Measurements from ENCODE around the gene EHD1. TPM values are rescaled to one million over a fixed set of nuclear protein-coding genes. Genes with fewer than 3 reads are reported as not detected.

Gene EHD1
- total and polyA plus RNA-seq, 2 of the 8 experiments (the other 6 are each of a cell fraction or from before 2014, with no cell fraction given) = 31.5 to 42.9 TPM

GRCh38 chr11:64827451-64827839, 51.0 kb downstream of the EHD1 start:
- Histone ChIP-seq H4K8ac (ENCODE audit: extremely low read depth, insufficient read depth, low read length) (no peak overlapping the region; the same call in none of the 2 replicates), H3K27ac (ENCODE audit: low read depth, low read length) (no peak overlapping the region), H2BK12ac (ENCODE audit: low read depth, low read length) (no peak overlapping the region), H3K4me1 (replicated peaks in 1 of 4; ENCODE audit: control insufficient read depth in 3 of 4, insufficient read depth in 4 of 4, low read length in 3 of 4) (no peaks in the 10 kb centered on the region), H2AFZ (ENCODE audit: low read length) (no peak overlapping the region), H3K23ac (ENCODE audit: insufficient read length) (no peak overlapping the region), H4K91ac (replicated peaks; ENCODE audit: insufficient read length, low read length) (no peak overlapping the region), H2AK5ac (ENCODE audit: low read depth, low read length) (no peak overlapping the region), H3K4ac (replicated peaks; ENCODE audit: insufficient read length, low read depth, low read length) (no peak overlapping the region), H3K18ac (ENCODE audit: extremely low read depth, low read length) (no peak overlapping the region), H3K27me3 (replicated peaks in 1 of 4; ENCODE audit: control insufficient read depth in 3 of 4, extremely low read depth in 1 of 4, insufficient read depth in 3 of 4, low read length in 3 of 4) (no peaks in the 10 kb centered on the region), H2BK20ac (ENCODE audit: low read length) (no peak overlapping the region), H3K9me3 (ENCODE audit: insufficient read depth in 2 of 2, low read depth in 1 of 2, low read length in 1 of 2) (no peaks in the 10 kb centered on the region), H4K5ac (ENCODE audit: insufficient read length, low read depth, low read length) (no peak overlapping the region), H3K9ac (replicated peaks in 1 of 4; ENCODE audit: extremely low read depth in 1 of 4, low read depth in 3 of 4, low read length in 3 of 4) (no peak overlapping the region), H3K56ac (replicated peaks; ENCODE audit: insufficient read length, low read depth, low read length) (no peak overlapping the region), H3K79me2 (ENCODE audit: control insufficient read depth in 1 of 2, insufficient read depth in 2 of 2, low read length in 2 of 2) (no peaks in the 10 kb centered on the region), H3K4me2 (ENCODE audit: insufficient read depth in 1 of 2, low read depth in 2 of 2, low read length in 2 of 2) (no peak overlapping the region), H3K79me1 (ENCODE audit: low read depth, low read length) (no peaks in the 10 kb centered on the region; the same call in 1 of the 2 replicates), H3K23me2 (ENCODE audit: low read depth, low read length) (no peaks in the 10 kb centered on the region; the same call in 1 of the 2 replicates), H3K14ac (ENCODE audit: insufficient read length) (no peak overlapping the region), H2BK15ac (ENCODE audit: low read length) (no peak overlapping the region), H3K4me3 (ENCODE audit: extremely low read depth in 1 of 4, insufficient read depth in 2 of 4, low read depth in 3 of 4, low read length in 4 of 4) (no peak overlapping the region), H2BK120ac (replicated peaks; ENCODE audit: low read depth, low read length) (no peak overlapping the region), H4K20me1 (replicated peaks in 1 of 2; ENCODE audit: control insufficient read depth in 1 of 2, insufficient read depth in 2 of 2, low read length in 2 of 2) (peaks cover 6% of the 10 kb centered on the region in 2 experiments), H3K36me3 (ENCODE audit: control insufficient read depth in 2 of 4, insufficient read depth in 4 of 4, low read length in 3 of 4) (peaks cover 2 to 20% (median 9%) of the 10 kb centered on the region in 4 experiments; a peak in 5 of 8 replicates), H2BK5ac (ENCODE audit: low read depth, low read length) (no peak overlapping the region; the same call in 1 of the 2 replicates)
- ChIA-PET CTCF (ENCODE audit: partially characterized antibody) (interaction anchor here (0.8 to 2.1 kb wide), 7 partner anchors 9 to 136 kb away, joined by 3 to 9 read pairs (median 4); no protein-coding TSS in a partner anchor), POLR2A (ENCODE audit: partially characterized antibody) (interaction anchor here (0.7 to 1.0 kb wide), 2 partner anchors 13 to 15 kb away, joined by 3 read pairs; no protein-coding TSS in a partner anchor)
- DNase-seq (ENCODE audit: low read depth in 1 of 2, low spot score in 2 of 2) (no peak), FAIRE-seq (no peak)
- WGBS, 2 experiments (ENCODE audit: extremely low coverage in 1 of 2, insufficient coverage in 1 of 2, insufficient read length in 1 of 2, insufficient replicate concordance in 2 of 2, low coverage in 1 of 2, low lambda C conversion rate in 2 of 2, missing lambda C conversion rate in 1 of 2) = 92% methylated on average over 22 of the region's 22 CpGs; no CpG with 5 or more reads in 1 of the 2 experiments
- no peak for TF ChIP-seq SRF (IDR thresholded peaks at IDR 0.05; ENCODE audit: low read depth, low read length)
- TF ChIP-seq PHF8 (conservative IDR thresholded peaks at IDR 0.05; ENCODE audit: low read depth, low read length) = no peak
- TF ChIP-seq NANOG (IDR thresholded peaks at IDR 0.05; ENCODE audit: insufficient read depth, low read depth, low read length, poor library complexity, severe bottlenecking) = no peak
- no peak for TF ChIP-seq SIN3A (conservative IDR thresholded peaks at IDR 0.05 in 1 of 2, IDR thresholded peaks at IDR 0.05 in 1 of 2; ENCODE audit: low read depth in 1 of 2, low read length in 2 of 2)
- no peak for TF ChIP-seq JUN (IDR thresholded peaks at IDR 0.05; ENCODE audit: low read depth, low read length)
- TF ChIP-seq CHD2 (IDR thresholded peaks at IDR 0.05; ENCODE audit: low read length) = no peak
- no peak for TF ChIP-seq EGR1 (IDR thresholded peaks at IDR 0.05; ENCODE audit: borderline replicate concordance, low read depth, low read length)
- TF ChIP-seq ATF2 (IDR thresholded peaks at IDR 0.05; ENCODE audit: low read length) = no peak
- no peak for TF ChIP-seq GABPA (IDR thresholded peaks at IDR 0.05; ENCODE audit: borderline replicate concordance, insufficient read depth, low read length)
- TF ChIP-seq USF2 (IDR thresholded peaks at IDR 0.05; ENCODE audit: low read length) = no peak
